ENCODE results near the gene SMPX.
"Not testable (repeated sequence)": the region's sequence is repeated elsewhere in the genome, so short reads cannot be mapped to it uniquely, and the experiment has no call there.

SMPX gene

DNA sequence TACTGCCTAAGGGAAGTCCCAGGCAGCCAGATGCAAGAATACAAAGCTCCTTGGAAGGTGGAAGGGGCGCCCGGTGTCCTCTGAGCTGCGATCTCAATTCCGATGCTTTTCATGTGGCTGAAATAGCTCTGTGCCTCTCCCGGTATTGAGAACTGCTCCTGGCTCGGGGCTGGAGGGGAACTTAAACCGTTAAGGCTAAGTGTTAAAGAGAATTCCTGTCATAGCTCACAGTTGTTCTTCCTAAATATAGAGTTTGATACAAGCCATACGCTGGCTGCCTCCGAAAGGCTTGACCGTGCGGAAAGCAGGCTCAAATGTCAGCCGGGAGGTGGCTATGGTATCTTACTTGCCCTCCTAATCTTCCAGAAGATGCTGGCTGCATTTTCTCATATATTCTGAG lies at the start of gene SMPX:
TSS of gene SMPX (minus strand) at position 157 of the 400 bp plus-strand sequence. CDS start 3,826 bp downstream, outside the sequence.
- DNase-seq: no peak

DNA sequence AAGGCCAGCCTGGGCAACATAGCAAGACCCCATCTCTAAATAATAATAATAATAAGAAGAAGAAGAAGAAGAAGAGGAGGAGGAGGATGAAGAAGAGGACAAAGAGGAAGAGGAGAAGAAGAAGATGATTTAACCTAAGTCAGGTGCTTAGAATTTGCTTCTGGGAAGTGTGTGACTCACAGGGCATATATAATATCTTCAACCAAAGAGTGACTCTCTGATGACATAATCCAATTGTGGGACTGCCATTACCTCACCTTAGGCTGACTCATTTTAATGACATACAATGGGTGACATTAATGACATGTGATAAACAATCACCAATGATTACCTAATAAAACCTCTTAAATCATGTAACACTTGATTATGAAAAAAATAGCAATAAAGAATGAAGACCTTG lies 48.8 kb upstream of the SMPX start:
- no peak for DNase-seq

DNA sequence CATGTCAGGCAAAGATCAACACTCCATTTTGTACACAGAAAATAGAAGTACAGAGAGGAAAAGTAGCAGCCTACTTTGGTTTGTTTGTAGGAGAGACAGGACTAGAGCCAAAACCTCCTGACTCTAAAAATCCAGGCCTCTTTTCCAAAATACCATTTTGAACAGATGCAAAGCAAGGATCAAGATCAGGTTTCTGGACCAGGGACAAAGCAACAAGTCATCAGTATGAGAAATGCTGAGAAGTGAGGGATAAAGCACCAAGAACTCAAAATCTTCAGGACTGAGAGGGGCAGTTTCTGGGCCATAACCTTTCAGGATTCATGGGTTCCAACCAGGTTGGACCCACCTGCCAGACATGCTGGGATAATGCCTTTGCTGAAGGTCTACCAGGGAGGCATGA lies 44.9 kb upstream of the SMPX start:
- DNase-seq: no peak

DNA sequence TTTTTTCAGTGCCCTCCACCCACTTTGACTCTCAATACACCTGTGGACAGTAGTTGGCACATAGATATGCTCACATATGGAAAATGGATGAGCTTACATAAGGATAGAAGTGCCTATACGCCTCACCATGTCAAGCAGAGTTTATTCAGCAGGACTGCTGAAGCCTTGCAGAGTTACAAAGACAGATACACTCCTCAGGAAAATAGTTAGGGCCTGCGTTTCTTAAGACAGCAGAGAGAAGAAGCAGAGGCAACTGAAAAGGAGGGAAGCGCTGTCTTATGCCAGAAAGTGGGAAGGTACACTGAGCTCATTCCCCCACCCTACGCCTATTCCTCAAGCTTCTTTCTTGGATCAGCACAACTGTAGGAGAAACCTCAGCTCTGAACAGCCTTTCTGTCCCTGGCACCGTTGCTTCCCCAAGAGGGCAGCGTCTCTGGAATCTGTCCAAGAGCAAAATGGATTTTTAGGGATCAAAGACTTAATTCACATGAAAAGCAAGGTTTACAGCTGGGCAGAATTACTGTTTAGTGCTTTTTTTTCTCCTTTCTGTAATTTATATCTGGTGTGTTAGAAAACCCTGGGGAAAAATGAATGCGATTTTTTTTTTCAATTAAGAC lies 44.2 kb upstream of the SMPX start:
- DNase-seq: no peak

DNA sequence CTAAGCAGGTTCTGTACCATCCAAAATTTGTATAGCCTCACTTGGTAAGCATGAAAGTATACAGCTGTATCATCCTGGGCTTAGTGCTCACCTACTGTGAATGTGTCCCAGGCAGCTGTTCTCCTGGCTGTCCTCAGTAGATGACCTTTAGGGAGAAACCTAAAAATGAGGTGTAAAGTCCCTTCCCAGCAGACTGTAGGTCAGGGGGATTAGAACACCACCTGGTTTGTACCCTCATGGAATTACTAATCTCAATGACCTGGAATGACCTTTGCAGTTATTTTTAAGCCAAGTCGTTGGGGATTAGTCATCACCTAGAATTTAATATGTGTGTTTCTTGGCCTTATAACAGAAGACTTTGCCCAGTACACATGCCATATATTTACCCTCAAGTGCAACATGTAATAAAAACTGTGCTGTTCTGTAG lies 42.4 kb upstream of the SMPX start:
- DNase-seq: no peak

DNA sequence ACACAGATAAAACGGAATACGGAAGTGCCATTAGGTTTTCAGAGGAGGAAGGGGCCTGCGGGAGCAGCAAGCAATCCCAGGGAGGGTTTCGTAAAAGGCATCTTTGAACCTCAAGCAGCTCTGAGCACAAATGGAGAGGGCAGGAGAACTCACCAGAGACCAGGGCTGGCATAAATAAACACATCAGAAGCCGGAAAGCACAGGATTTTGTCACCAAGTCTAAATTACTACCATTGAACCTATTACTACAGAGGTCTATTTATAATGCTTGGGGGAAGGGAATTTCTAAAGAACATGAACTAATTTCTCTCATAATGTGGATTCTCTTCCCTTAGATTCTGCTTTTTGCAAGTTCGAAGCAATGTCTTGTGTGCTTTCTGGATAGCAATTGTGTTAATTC lies 41.9 kb upstream of the SMPX start:
- DNase-seq: no peak

DNA sequence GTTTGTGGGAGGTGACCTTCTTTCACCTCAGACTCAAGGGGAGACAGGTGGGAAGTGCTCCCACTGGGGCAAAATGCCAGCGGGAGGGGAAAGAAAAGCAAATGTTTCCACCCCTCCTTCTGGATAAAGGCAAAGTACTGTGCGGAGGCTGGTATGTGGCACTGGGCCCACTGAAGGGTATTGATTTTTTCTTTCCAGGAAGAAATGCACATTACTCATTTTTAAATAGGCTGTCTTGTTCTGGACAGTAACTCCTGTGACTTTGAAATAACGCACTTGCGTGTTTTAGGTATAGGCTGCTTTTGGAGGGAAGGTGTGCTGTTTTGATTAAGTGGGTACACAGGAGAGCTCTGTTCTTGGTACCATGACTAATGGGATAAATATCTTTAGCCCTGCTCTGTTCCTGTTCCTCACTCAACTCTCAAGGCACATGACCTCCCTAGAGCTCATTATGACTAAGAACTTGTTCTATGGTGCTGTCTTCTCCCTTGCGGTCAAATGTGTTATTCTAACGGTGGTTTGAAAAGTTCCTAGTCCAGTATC lies 40.8 kb upstream of the SMPX start:
- no peak for DNase-seq

DNA sequence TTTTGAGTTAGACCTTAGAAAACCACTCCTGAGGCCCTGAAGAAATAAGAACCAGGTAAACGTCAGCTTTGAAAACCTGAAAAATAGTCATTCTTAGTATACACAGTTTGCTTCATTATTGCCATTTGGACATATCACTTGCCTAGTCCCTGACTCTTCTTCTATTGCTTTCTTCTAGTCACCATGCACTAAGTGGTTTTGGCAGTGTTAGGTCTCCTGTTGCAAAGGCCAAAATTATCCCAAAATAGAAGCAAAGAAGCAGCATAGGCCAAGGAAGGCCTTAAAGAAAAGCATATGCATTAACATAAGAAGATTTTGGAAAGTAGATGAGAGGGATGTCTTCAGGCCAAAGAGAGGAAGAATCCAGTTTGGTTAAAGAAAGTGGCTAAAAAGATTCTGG lies 24.1 kb upstream of the SMPX start:
- DNase-seq: no peak

DNA sequence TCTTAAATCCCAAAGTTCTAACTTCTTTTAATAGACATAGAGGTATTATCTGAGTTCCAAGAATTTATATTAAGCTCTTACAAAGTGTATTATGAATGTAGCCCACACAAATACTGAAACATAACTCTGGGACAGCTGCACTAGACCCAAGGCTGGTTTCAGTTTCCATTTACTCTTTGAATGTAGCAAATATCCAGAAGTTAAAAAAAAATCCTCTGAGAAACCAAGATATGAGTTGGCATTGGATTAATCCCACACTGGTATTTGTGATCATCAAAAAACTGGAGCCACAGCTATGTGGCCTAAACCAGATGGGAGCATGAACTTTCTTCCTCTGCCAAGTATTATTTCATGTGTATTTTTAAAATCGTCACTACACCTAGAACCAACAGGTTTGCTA lies 23.6 kb upstream of the SMPX start:
- DNase-seq: no peak

DNA sequence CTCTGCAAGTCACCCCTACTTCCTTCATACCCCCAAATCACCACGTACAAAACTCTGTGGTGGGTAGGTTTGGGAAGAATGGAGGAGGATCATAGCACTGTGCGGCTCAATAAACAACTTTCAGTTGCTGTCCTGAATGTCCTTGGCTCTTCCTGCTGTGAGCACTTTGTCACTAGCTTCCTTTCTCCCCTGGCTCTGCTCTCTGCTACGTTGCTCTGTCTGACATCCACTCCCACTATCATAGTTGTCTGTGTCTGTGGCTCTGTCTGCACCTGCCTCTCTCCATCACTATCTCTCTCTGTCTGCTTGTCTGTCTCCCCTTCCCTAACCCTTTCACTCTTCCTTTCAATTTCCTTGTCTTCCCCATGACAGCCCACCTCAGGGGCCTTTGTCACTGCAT lies 21.2 kb upstream of the SMPX start:
- DNase-seq: no peak

DNA sequence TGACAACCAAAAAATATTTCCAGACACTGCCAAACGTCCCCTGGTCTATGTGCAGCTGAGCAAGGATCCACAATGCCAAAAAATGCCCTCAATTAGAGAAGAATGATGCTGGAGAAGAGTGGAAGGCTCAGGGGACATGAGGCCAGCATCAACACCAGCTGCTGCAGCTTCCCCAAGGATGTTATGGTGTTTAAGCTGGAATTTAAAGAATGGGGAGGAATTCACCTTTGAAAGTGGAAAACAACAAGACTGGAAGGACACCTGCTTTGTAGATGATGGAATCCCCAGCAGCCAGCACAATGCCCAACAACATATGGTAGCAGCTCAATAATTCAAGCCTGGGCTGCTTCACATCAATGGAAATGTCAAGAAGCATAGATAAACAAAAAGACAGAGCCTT lies 20.3 kb upstream of the SMPX start:
- DNase-seq: no peak

DNA sequence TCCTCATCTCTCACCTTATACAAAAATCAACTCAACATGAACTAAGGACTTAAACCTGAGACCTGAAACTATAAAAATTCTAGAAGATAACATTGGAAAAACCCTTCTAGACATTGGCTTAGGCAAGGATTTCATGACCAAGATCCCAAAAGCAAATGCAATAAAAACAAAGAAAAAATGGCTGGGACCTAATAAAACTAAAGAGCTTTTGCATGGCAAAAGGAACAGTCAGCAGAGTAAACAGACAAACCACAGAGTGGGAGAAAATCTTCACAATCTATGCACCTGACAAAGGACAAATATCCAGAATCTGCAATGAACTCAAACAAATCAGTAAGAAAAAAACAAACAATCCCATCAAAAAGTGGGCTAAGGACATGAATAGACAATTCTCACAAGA lies 17.2 kb upstream of the SMPX start:
- not testable (repeated sequence) for DNase-seq

DNA sequence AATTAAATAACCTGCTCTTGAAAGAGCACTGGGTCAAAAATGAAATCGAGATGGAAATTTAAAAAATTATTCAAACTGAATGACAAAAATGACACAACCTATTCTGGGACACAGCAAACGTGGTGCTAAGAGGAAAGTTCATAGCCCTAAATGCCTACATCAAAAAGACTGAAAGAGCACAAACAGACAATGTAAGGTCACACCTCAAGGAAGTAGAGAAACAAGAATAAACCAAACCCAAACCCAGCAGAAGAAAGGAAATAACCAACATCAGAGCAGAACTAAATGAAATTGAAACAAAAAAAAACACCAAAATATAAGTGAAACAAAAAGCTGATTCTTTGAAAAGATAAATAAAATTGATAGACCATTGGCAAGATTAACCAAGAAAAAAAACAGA lies 15.1 kb upstream of the SMPX start:
- DNase-seq: not testable (repeated sequence)

DNA sequence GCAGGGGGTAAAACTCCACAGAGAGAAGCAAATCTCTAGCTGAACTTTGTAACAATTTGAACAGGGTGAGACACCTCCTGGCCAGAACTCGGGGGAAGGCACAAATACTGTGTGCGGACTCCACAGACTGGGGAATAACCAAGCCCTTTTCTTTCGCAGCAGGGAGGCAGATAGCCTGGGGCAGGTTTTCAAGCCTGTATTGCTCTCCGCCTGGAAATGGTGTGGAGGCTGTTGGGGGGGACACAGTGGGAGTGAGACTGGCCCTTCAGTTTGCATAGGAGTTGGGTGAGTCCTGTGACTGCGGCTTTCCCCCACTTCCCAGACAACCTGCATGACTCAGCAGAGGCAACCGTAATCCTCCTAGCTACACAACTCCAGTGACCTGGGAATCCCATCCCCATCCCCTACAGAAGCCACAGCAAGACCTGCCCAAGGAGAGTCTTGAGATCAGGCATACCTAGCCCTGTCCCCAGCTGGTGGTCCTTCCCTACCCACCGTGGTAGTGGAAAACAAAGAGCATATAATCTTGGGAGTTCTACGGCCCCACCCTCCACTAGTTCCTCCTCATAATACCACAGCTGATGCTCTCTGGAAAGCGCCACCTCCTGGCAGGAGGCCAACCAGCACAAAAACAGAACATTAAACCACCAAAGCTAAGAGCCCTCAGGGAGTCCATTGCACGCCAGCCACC lies 12.9 kb upstream of the SMPX start:
- DNase-seq: no peak

DNA sequence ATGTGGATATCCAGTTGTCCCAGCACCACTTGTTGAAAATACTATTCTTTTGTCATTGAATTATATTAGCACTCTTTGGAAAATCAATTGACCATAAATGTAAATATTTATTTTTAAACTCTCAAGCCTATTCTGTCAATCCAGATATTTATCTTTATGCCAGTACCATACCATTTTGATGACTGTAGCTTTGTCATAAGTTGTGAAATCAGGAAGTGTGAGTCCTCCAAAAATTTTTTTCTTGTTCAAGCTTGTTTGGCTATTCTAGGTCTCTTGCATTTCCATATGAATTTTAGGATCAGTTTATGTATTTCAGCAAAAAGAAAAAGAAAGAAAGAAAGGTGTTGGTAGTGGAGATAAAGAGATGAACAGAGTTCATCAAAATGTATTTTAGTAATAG lies 8.2 kb upstream of the SMPX start:
- no peak for DNase-seq

DNA sequence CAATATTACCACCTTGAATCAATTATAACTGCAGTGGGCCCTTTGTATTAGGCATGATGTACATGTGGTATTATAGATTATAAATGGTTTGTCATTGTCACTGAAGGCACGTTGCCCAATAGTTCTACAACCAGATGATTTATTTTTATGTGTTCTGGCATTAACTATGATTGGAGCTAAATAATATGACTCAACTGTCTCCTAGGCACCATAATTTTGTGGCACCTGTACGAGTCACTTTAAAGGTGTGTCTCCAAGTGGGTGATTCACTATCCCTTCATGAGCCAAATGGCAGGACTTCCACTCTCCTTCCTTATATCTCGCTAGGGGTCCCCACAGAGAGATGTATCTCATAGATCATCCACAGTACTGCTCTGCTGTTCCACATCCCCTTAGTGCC lies 6.1 kb upstream of the SMPX start:
- DNase-seq: no peak

DNA sequence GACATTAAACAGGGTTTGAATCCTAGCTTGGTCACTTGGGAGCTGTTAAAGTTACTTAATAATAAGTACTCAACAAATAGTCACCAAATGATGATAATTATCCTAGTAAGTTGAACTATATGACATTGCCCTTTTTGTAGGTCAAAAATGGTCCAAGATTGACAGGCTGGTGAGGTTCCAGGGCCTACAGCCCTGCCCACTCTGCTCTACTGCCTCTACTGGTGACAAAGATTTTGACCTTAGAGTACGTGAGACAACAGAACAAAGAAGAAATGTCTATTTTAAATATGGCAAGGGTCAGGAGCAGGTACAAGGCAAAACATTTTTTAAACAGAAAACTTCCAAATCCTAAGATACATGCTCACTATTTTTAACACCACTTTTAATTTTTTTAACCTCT lies 572 bp upstream of the SMPX start:
- DNase-seq: no peak

DNA sequence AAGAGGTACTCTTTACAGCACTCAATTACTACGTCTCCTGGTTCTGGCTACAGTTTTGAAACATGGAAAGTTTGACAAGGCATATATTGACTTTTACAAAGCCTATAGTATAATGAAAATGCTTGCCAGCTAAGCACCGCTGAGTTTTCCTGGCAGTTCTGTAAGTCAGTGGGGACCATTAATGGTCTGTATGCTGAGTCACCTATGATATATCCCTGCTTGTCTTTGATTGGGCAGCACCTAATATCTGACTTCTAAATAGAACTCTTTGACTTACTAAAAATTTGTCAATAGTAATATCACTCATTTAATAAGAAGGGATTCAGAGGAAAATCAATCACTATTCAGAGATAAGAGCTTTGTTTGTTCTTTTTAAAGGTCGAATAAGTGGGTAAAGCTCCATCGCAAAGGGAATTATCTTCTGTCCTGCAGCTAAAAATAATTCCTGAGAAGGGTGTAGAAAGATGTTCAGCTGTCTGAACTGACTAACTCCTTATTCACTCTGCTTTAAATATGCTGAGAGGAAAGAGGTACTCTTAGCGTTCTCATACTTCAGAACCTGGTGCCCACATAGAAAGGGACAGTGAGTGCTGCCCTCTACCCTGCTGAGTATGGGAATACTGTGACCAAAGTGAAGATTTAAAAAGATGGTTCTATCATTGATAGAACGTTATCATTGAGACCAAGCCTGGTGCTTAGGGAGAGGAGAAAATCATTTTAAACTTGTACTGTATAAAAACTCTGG lies 959 bp downstream of the SMPX start:
- no peak for DNase-seq

DNA sequence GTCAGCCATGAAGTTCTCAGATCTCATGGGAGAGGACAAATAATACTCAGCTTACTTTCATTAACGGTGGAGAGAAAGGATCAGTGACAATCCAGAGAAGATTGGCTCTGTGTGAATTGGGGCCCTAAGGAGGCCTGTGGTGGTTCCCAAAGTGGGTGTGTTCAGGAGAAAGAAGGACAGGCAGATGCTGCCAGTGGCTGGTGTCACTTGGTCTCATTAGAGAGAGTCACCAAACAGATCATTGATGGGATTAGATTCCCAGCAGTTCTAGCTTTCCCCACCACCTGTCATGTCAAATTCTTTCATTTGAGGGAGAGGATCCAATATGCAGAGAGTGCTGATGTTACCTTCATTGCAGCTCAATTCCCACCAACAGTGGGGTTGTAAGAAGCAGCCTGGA lies 8.0 kb downstream of the SMPX start:
- DNase-seq: no peak

DNA sequence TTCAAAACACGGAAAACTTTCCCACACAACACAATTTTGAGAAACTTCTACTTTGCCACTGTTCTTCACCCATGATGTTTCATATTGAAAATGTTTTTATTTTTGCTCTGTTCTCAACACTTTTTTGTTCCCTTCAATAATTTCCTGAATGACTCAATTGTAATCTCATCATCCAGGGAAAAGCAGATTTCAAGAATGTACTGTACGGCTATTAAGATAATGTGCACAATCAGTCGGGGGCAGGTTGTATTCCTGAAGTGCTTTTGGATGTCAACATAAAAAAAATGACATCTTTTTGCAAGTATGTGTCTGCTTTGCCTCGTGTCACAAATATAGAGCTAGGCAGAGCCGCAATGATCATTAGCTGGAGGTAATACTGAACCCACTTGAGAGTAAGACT lies 9.7 kb downstream of the SMPX start:
- no peak for DNase-seq

DNA sequence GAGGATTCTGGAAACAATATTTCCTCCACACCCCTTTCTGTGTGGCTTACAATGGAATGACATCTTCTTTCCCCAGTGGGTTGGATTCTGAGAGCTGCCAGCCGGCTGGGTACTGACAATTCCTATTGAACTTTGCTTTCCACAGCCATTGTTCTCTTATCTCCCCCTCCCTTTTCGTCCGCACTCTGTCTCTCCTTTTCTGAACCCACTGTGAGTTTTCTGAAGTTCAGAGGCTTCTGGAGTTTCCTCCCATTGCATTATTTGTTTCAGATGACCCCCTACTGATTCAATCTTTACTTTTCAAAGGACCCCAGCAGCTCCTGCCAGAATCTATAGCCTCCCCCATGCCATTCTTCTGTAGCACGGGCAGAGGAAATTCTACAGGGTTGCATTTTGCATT lies 10.4 kb downstream of the SMPX start:
- DNase-seq: no peak

DNA sequence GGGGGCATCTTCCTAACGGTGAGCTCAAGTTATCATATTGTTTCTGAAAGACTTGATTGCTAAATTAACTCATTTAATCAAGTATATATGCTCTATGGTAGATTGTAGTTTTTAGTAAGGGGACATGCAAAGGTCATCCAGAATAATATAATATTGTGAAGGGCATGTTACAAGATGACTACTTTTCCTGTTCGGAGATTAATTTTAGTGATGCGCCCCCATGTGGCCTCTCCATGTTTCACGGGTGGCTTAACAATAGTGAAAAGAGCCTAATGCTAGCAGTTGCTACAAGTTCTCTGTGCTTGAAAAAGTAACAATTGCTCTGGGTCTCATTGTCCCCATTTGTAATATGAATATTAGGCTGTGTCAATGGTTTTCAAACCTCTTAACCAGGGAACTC lies 12.2 kb downstream of the SMPX start:
- DNase-seq: peak in 1 of 2 experiments; percentile 0

DNA sequence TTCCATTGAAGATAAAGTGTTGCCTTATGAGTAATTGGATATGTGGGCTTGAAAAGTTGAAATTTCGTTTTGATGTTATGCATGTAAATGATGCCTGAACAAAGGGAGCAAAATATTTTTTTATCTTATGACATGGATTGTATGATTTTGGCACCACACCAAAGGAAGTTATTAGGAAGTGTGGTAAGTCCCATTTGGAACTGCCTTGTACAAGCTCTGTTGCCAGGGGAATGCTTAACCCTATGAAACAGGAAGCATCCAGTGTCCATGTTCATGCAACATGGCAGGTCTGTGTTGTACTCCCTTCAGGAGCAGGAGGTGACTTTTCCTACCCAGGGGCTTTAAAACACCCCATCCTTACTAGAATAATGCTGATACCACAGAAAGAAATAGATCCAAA lies 13.2 kb downstream of the SMPX start:
- DNase-seq: no peak

DNA sequence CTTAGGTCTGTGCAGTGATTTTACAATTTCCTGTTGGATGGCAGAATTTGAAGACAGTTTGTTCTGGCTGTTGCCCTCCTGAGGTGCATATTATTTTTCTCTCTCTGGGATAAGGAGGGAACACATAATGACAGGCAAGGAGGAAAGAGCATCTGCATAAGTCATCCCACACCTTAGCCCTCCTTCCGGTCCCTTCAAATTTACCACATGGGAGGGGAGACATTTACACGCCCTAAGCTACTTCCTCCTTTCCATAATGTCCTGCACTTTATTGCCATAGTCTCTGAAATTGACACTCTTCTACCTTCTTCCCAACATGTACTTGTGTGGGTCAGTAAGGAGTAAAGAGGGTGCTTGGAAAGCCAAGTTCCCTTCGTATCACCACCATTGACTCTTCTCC lies 13.9 kb downstream of the SMPX start:
- DNase-seq: no peak
